ENCODE results near the gene CC2D2B. TPM values are rescaled to one million over a fixed set of nuclear protein-coding genes. Genes with fewer than 3 reads are reported as not detected.
"Not testable (repeated sequence)": the region's sequence is repeated elsewhere in the genome, so short reads cannot be mapped to it uniquely, and the experiment has no call there.

Gene CC2D2B
- total RNA-seq, 4 donors from 2014 or later = 0.15 to 2.5 (median 0.22) TPM; not detected in 1

GRCh38 chr10:95987685-95988426 lies 80.1 kb downstream of the CC2D2B start:
- WGBS, 2 donors = 43 to 48% methylated on average over 2 of the region's 2 CpGs
- no peak overlapping the region for H3K4me3 ChIP-seq
- intact Hi-C loops (cut with DNase I) = no loop called here
- no peaks in the 10 kb centered on the region for H3K9me3 ChIP-seq
- H3K27ac ChIP-seq = no peak overlapping the region
- no peaks in the 10 kb centered on the region for H3K36me3 ChIP-seq
- H3K4me1 ChIP-seq = no peaks in the 10 kb centered on the region
- TF ChIP-seq POLR2A (IDR thresholded peaks at IDR 0.05) (no peak), CTCF (IDR thresholded peaks at IDR 0.05) (no peak)
- no peak for DNase-seq
- no peaks in the 10 kb centered on the region for H3K27me3 ChIP-seq

GRCh38 chr10:95988702-95989101 lies 80.9 kb downstream of the CC2D2B start:
- Histone ChIP-seq H3K36me3 (no peaks in the 10 kb centered on the region), H3K4me3 (no peak overlapping the region), H3K9me3 (no peaks in the 10 kb centered on the region), H3K4me1 (no peaks in the 10 kb centered on the region), H3K27ac (no peak overlapping the region), H3K27me3 (no peaks in the 10 kb centered on the region)
- DNase-seq = no peak
- TF ChIP-seq POLR2A (IDR thresholded peaks at IDR 0.05) (no peak), CTCF (IDR thresholded peaks at IDR 0.05) (no peak)
- 83 to 95% methylated on average over 3 of the region's 3 CpGs for WGBS, 2 donors
- intact Hi-C loops (cut with DNase I) = no loop called here

- H3K9me3 ChIP-seq; H3K27me3 ChIP-seq; H3K27ac ChIP-seq; DNase-seq; intact Hi-C loops (cut with DNase I); H3K4me1 ChIP-seq; H3K4me3 ChIP-seq; H3K36me3 ChIP-seq: not testable (repeated sequence)
- 87 to 89% methylated on average over 11 of the region's 11 CpGs for WGBS, 2 donors
Measured at GRCh38 chr10:95994376-95994775, 86.6 kb downstream of the CC2D2B start.

- no peaks in the 10 kb centered on the region for H3K9me3 ChIP-seq
- no peaks in the 10 kb centered on the region for H3K36me3 ChIP-seq
- intact Hi-C loops (cut with DNase I) = no loop called here
- H3K4me3 ChIP-seq = no peak overlapping the region
- no peaks in the 10 kb centered on the region for H3K27me3 ChIP-seq
- no peak for DNase-seq
- 32 to 50% methylated on average over 1 of the region's 1 CpG for WGBS, 2 donors
- H3K4me1 ChIP-seq = no peaks in the 10 kb centered on the region
- TF ChIP-seq POLR2A (IDR thresholded peaks at IDR 0.05) (no peak), CTCF (IDR thresholded peaks at IDR 0.05) (no peak)
- H3K27ac ChIP-seq = no peak overlapping the region
Measured at GRCh38 chr10:95998255-95998784, 90.5 kb downstream of the CC2D2B start.

GRCh38 chr10:96013956-96014355 lies 106.2 kb downstream of the CC2D2B start:
- H3K9me3 ChIP-seq = no peaks in the 10 kb centered on the region
- TF ChIP-seq CTCF (IDR thresholded peaks at IDR 0.05) = no peak
- TF ChIP-seq POLR2A (IDR thresholded peaks at IDR 0.05) = no peak
- H3K36me3 ChIP-seq = no peaks in the 10 kb centered on the region
- no peak overlapping the region for H3K4me3 ChIP-seq
- H3K27me3 ChIP-seq = no peaks in the 10 kb centered on the region
- no peak overlapping the region for H3K27ac ChIP-seq
- 69 to 93% methylated on average over 2 of the region's 2 CpGs for WGBS, 2 donors
- intact Hi-C loops (cut with DNase I) = no loop called here
- no peak for DNase-seq
- peaks cover 0 to 7% (median 5%) of the 10 kb centered on the region in 3 donors for H3K4me1 ChIP-seq
